Measurements from ENCODE around the gene TP73.

The TP73 gene

DNA sequence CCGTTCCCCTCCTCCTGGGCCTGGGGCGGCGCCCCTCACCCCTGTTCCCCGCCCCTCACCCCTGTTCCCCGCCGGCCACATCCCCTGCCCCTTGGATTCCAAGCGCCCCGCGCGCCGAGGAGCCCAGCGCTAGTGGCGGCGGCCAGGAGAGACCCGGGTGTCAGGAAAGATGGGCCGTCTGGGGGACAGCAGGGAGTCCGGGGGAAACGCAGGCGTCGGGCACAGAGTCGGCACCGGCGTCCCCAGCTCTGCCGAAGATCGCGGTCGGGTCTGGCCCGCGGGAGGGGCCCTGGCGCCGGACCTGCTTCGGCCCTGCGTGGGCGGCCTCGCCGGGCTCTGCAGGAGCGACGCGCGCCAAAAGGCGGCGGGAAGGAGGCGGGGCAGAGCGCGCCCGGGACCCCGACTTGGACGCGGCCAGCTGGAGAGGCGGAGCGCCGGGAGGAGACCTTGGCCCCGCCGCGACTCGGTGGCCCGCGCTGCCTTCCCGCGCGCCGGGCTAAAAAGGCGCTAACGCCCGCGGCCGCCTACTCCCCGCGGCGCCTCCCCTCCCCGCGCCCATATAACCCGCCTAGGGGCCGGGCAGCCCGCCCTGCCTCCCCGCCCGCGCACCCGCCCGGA is at the start of gene TP73:
Gene TP73, plus strand, starts transcription at position 587 of the 618 bp plus-strand sequence. CDS start 29,850 bp downstream, outside the sequence.
- no peak for DNase-seq

DNA sequence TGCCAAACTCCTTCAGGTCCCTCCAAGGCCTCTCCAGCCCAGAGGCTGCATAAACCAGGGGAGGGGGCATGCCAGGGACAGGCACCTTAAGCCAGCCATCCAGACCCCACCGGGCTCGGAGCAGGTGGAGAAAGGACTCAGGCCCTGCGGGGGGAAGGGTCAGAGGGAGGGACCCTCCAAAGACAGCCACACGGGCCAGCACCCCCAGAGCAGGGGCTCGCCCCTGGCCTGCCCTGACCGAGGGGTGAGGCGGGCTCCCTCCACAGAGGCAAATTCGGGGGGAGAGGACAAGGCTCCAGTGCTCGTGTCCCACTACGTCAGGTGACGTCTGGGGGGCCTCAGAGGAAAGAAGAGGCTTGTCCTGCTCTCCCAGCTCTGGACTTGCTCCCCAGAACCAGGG is 49.2 kb upstream of the TP73 start:
- DNase-seq: no peak

DNA sequence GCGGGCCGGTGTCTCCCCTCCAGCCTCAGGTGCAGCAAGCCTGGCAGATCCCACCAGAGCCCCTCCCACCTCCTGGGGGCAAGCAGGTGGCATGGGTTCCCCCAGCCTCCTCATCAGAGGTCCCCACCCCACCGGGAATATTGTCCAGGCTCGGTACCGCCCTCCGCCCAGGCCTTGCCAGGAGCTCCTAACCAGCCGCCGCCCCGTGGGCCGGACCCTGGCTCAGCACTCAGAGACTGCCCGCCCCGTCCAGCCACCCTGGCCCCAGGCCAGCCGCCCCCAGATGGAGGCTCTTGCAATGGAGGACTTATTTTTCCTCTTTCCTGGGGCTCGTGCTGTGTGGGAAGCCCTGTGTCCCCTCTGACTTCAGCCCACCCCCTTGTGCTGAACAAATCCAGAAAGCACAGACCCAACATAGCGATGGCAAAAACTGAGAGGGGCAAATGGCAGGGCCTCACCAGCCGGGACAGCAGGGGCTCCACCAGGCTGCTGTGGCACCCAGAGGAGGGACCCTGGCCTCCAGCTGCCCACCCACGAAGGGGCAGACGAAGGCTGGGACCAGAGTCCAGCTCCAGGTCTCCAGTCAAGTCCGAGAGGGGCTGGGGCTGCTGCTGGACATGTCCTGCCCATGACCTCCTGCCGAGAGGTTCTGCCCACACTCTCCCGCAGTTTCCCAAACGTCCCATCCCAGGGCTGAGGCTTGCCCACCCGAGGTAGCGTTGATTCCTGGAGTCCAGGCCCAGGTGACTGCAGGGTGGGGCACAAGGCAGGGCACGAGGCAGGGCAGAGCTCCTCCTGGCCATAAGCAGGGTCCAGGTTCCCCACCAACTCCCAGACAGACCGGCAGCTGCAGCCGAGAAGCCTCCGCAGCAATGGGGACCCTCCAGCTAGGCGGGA is 48.5 kb upstream of the TP73 start:
- DNase-seq: no peak

DNA sequence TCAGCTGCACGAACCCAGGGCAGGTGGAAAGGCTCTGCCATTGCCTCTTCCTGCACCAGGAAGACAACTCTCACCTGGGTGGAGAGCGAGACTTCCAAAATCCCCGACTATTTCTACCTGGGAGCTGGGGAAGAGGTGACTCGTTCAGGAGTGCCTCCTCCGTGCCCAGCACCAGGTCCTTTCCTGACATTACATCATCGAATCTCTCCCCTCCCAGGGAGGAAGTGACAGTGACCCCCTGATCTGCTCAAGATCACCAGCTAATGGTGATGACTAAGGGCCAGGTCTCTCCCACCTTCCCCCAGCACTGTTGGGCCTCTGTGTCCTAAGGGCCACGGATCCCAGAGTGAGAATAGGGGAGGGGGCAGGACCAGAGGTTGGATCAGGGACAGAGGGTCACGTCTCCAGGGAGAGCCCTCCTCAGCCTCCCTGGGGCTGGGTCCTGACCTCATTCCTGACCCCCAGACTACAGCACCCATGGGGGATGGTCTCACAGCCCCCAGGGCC is 47.8 kb upstream of the TP73 start:
- no peak for DNase-seq

DNA sequence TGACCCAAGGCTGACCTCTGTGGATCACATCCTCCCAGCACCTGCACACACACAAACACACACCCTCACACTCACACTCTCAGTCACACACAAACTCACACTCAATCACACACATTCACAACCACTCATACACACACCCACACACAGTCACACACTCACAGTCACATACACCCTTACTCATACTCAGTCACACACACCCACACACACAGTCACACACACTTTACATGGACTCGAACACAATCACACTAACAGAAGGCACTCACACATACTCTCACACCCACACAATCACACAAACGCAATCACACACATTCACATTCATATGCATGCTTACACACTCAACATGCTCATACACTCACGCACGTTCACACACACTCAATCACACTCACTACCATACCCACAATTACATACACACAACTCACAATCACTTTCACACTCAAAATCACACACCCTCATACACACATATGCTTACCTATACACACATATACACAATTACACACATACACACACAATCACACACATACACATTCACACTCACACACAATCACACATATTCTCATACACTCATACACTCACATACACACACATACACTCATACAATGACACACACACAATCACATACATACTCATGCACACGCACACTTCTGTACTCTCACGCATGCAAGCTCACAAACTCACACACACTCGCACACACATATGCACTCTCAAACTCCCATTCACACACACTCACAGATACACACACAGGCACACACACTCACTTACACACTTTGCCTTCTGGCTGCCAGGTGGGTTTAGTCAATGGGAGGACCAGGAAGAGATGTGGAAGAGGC is 47.1 kb upstream of the TP73 start:
- no peak for DNase-seq

DNA sequence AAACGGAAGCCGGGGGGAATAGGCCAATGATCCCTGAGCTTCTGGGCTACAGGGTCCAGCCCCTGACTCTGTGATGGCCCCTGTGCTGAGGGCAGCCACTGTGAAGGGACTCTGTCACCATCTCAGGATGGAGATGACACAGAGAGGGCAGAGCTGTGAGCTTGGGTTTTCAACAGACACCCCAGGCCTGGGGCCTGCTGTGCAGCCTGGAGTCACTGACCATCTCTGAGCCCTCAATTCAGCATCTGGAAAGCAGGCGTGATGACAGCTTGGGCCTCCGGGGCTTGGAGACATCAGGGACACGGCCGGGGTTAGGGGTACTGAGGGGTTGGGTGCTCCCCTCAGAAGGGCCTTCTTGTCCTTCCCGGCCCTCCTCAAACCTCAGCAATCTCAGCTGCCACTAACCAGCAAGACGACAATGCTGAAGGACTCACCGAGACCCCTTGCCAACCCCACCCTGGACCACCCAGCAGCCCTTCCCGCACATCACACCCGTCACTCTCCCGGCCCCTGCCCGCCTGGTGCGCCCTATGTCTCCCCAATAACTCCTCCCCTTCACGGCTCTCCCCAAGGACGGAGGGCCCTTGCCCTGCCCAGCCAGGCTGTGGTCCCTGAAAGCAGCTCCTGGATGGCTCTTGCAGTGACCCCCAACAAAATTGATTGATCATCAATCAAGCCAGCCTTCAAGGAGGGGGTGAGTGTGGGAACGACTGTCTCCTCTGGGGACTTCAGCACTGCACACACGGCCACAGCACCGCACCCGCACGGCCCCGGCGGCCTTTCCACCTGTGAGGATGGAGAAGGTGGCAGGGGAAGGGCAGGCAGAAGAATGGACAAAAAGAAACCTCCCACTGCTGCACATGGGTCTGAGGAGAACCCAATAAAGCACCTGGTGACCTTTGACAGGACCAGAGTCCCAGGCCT is 45.3 kb upstream of the TP73 start:
- DNase-seq: no peak

DNA sequence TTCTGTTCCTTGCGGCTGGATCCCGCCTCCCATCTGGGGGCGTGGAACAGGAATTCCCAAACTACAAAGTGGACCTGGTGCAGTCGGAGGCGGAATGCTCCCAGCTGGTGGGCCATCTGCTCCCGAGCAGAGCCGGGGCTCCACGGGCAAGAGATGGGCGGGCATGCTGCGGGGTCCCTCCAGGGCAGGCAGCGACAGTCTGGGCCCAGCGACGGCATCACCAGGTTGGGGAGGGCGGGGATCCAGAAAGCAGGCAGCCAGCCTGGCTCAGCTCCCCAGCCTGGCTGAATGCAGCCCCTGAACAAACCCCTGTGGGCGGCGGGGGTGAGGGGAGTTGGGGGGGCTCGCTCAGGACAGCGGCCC is 44.6 kb upstream of the TP73 start:
- no peak for DNase-seq

DNA sequence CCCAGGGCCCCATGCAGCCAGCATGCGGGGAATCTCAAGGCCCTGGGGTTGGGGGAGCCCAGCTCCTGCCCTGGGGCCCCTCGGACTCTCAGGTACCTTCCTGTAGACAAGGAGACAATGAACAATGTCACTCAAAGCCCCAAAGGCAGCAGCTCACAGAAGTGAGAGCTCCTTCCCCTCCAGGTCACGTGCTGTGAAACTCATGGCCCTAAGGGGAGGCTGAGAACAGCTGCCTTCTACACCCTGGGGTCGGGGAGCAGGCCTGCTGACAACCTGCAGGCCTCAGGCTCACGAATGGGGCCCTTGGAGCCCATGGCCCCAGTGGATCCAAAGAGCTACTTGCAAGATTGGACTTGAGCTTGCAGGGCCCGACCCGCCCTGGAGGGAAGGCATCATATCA is 44.2 kb upstream of the TP73 start:
- DNase-seq: no peak

DNA sequence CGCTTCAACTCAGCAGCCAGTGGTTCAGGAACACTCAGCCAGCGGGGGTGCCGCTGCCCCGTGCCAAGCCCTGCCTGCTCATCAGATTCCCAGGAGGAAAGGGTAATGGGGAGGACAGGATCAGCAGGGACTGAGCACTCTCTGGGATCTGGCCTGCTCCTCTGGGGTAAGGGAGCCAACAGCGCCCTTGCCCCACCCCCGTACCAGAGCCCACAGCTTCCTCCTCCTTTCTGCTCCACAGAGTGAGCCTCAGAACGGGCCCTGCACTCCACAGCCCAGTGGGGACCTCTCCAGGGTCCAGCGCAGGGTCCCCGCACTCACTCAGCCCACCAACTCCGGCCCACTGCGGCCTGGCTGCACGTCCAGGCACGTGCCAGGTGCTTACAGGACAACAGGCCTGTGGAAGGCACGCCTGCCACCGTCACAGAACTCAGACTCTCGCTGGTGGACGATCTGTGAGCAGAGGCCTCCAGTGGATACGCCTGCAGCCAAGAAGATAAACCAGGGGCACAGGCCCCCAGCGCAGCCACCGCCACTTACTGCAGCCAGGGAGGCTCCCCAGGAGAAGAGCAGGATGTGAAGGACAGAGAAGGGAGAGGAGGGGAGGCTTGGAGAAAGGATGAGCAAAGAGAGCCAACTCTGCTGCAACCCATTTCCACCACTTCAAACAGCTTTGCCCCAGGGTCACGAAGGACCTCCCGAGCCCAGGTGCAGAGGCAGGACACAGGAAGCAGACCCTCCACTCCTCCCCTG is 43.1 kb upstream of the TP73 start:
- DNase-seq: no peak

DNA sequence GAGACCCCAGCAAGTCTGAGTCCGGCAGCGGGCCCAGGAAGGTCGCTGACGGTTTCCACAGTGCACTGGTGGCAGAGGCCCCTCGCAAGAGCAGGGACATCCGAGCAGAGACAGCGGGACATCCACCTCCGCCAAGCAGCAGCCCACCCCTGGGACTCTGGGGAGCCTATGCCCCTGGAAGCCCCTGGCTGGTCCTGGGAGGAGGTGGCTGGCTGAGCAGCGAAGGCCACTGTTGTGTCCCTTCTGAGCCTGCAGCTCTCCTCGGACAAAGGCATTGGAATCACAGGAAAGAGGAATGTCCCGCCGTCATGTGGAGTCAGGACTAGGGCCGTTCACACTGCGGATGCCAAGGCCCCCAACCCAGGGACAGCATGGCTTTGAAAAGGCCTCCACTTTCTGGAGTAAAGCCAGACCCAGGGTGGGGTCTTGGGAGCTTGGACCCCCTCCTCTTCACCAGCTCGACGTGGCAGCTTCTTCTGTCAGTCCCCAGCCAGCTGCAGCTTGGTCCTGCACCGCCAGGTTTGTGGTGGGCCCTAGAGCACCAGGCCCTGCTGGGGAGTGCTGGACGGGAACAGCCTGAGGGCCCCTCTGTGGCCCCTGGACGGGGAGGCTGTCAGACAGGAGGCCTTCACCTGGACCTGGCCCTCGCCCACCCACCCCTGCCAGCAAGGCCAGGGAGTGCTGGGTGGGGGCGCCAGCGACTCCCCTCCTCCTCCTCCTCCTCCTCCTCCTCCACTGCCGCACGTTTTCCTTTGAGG is 42.4 kb upstream of the TP73 start:
- no peak for DNase-seq

DNA sequence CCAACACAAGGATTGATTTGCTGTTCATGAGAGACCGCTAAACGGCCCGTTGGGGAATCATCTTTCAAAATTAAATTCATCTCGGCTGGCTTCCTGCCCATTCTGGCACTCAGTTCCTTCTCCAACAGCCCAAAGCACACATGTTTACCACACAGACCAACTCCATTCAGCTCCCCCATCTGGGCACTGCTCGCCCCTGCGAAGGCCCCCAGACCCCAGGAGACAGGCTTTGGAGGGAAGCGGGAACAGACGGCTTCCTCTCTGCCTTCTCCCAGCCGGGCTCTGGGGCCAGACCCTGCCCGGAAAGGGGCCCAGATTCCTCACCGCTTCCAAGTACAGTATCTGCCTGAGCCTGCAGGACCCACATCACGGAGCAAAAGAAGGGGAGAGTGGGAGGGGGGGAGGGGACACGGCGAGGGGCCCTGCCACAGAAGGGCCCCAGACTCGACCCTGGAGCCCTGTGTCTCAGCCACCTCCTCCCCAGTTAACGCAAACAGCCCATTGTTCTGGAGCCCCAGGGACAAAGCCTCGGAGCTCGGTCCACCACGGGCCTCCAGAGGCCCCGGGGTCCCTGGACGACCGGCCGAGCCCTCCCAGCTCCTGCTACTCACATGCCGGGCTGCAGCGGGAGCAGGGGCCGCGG is 41.7 kb upstream of the TP73 start:
- peak; percentile 67 for DNase-seq

DNA sequence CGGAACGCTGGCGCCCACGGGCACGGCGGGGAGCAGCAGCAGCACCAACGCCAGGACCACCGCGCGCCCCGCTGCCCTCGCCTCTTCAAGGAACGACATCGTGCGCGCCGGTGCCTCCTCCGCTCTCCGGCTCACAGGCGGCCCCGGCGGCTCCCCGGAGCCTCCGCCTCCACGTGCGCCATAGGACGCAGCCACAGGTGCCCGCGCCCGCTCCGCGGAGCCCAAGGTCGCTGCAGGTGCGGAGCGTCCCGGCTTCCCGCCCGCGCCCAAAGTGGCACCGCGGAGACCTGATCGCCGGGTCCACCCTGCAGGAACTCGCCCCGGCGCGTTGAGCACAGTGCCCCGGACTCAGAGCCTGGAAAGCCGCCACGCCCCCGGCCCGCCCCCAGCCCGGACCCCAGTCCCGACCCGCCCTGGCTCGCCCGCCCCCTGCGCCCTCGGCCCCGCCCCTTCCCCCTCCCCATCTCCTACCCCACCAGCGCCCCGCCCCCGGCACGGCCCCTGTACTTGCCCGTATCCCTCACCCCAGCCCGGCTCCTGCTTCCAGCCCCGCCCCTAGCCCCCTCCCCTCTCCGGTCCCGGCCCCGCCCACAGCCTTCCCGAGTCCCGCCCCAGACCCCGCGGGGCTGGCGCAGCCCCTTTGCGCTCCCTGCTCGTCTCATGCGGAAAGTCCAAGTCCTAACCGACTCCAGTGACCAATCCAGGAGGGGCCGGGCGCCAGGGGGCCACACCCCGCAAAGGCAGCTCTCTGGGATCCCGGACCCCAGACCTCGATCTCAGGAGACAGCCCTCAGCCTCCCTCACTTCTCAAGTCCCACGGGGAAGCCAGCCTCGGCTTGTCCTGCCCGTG is 40.9 kb upstream of the TP73 start, which contains the start of gene MEGF6:
Gene MEGF6, minus strand, starts transcription at position 339 of the 850 bp plus-strand sequence. Its CDS starts 240 bp downstream, at position 99.
- peak; percentile 90 for DNase-seq

DNA sequence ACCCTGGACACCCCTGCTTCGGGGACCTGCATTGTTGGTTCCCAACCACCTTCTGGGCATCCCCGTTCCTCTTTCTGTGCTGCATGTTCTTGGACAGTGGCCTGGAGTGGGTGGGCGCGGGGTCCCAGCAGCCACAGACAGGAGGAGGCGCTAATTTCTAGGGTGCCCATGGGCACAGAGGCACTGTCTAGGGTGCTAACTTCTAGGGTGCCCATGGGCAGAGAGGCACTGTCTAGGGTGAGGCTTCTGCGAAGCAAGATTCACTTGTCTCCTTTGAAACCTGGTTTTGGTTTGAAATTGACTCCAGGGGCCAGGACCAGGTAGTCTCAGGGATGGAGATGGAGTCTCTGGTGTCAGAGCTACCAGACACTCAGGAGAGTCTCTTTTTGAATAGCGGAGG is 40.2 kb upstream of the TP73 start:
- DNase-seq: no peak

DNA sequence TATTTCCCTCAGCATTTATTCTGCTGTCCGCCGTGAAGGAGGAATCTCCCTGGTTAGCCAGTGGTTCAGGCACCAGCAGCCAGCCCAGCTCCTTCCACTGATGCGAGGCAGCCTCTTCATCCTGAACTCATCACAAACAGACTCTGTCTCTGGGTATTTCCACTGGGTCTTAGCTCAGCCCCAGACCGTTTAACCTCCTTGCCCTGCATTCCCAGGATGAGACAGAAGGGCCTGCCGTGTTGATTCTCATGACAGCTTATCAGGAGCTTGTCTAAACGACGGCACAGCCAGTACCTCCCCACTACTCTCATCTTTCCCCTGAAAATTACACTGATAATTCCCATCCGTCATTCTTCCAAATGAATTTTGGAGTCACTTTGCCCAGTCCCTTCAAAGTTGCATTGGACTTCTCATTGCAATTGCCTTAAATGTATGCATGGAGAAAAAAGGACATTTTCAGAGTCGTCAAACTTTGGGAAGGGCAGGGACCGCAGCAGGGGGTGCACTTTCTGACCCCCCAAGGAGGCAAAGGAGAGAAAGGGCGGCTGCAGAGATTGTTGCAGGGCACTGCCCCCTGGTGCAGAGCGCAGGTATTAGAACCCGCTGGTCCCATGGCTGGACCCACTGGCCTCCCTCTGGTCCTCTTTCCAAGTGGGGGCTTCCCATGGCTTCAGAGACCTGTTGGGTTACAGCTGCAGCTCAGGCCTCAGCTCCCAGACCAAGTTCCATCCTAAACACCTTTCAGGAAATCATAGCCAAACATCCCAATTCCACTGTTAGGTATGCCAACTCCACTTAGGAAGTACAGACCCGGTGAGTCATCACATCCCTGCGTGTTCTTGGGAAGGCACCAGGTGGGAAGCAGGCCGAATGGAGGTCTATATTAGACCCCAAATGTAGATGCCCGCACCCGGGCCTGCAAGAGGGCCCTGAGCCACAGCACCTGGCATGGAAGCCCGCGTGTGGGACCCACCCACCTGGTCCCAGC is 37.3 kb upstream of the TP73 start:
- no peak for DNase-seq

DNA sequence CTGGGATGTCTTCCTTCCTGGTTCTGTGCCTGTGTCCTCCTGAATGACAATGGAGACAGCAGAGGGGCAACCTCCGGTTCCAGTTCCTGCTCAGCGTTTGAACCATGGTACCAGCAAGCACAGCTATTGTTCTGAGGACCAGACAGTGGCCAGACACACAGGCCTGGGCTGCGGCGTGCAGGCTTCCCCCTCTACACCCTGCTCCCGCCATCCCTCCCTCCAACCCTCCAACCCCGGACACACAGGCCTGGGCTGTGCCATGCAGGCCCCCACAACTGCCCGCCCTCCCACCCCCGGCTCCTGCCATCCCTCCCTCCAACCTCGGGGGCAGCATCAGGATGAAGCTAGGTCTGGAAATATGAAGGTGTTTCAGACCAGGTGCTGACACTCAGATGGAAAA is 35.5 kb upstream of the TP73 start:
- no peak for DNase-seq

DNA sequence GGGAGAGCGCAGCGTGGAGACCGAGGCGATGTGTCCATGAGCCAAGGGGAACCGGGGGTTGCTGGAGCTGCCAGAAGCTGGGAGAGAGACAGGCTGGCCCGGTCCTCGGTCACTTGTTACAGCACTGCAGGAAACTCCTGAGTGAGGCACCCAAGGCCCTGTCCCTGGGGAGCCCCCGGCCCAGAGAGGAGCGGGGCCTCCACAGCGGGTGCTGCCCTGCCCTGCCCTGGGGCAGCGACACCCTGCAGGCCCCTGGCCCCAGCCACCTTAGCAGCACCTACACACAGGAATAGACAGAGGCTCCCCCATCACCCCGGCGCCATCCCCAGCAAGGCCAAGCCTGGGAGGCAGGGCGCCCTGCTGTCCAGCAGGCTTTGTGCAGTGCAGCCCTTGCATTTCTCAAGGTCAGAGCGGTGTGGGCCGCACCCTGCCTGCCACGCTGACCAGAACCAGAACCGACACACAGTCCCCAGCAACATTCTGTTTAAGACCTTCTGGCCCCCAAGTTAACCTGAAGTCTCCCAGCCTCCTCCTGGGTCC is 34.4 kb upstream of the TP73 start:
- DNase-seq: no peak

DNA sequence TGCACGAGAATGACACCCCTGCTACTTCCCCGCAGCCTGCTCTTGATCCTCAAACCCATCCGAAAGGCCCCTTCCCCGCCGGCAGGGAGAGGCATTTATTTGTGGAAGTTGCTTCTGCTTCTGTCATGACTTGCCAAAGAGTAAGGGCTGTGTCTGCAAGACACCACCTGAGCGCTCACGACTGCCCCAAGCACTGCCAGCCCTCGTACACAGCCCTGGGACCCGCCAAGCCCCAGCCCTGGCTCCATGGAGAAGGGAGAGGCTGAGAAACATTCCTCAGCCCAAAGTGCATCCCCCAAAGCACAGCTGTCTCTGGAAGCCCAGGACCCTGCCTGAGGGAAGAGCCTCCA is 33.8 kb upstream of the TP73 start:
- DNase-seq: no peak
